HG03280 (cell line): Measurements from ENCODE around the gene STPG1.

Source experiments
- ATAC-seq: cut with Tn5 transposase; IDR thresholded peaks from one replicate; pipeline ENCODE4 v1.9.1; 2021; ENCODE audit warnings: mild to moderate bottlenecking, moderate library complexity; ENCODE audit not compliant: unreplicated experiment

STPG1 gene

DNA sequence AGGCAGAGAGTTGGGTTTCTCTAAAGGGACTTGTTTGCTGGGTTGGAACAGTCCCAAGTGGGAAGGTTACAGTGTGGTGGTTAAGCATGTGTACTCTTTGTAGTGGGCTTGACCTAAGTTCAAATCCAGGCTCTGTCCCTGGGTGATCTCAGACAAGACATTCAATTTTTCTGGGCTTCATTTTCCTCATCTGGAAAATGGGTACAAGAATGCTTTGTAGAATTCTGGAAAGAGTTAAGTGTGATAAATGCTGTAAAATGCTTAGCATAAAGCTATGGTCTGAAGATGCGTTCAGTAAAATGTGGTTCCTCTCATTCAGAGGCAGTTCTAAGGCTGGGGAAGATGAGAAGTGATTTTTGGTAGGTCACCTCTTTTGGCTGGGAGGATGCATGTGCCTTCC lies 93.6 kb downstream of the STPG1 start:
- ATAC-seq, result no peak

DNA sequence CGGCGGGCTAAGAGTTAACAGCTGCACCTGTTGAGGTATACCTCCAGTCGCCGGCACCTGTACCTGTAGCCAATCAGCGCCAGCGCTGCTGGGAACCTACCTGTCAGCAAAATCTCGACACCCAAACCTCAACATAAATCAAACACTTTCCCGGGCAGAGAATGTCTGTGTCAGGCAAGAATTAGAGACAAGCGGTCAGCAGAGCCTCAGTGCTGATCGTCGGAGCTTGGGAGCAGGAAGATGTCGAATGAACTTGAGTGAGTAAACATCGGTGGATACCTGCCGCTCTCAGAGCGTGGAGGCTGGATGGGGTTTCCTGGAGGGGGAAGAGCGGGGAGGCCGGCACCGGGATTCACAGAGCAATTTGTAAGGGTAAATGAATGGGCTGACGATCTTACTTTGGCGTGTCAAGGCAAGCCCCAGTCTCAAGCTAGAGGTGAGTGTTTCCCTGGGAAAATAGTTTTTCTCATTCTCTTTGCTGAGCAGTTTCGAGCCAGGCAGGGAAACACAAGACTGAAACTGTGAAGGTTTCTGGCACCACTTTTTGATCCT lies 94.2 kb downstream of the STPG1 start, which contains the start of gene GRHL3:
TSS of gene GRHL3 (plus strand) at position 46 of the 552 bp plus-strand sequence. CDS start at position 241, 195 bp downstream.
- ATAC-seq, result no peak

DNA sequence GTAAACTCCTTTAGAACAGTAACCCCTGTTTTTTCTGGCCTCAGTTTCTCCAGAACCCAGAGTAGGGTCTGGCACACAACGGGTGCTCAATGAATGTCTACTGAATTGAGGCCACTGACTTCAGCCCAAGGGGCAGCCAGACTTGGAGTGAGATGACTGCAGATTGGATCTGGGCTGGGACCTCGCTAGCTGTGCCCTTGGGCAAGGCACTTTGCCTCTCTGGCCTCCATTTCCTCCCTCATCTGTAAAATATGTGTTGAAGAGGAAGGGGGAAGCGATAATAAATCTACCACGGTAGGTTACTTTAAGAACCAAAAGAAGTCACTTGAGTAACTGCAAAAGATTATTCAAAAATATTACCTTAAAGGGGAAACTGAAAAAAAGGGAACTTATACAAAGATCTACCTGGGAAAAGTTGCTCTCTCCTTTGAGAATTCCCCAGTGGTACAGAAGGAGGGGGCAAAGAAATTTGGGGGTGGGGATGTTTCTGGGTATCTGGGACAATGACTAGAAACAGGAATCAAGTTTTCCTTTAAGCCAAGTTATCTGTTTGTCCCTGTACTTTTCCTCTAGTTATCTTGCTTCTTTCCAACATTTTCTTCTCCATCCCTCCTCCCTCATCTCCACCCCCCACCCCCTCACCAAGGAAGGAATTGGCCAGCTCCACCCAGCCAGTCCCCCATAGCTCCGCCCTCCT lies 94.8 kb downstream of the STPG1 start:
- no peak for ATAC-seq

DNA sequence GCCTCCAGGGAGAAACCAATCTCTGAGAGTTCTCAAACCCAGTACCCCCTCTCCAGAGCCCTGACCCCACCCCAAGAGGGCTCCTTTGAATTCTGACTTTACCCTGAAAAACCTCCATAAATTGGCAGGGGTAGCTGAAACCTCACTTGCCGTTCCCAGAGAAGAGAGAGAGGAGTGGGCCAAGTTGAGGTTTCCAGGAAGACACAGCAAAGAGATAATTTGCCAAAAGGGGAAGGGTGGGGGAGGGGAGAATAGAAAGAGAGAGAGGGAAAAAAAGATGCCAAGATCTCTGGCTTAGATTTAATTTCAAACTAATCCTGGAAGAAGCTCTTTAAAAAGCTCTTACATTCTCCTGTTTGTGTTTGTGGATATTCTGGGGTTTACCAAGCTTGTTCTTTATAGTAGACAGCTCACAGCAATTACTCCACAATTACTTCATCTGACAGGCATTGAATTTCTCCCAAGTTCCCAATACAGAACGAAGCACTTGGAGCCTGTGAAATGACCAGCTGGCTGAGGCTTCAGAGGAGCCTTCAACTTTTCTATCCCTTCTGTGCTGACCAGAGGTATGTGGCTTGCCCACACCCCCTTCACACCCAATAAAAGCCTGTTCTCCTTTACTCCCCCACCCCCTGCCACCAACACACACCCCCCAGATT lies 95.5 kb downstream of the STPG1 start:
- no peak for ATAC-seq

DNA sequence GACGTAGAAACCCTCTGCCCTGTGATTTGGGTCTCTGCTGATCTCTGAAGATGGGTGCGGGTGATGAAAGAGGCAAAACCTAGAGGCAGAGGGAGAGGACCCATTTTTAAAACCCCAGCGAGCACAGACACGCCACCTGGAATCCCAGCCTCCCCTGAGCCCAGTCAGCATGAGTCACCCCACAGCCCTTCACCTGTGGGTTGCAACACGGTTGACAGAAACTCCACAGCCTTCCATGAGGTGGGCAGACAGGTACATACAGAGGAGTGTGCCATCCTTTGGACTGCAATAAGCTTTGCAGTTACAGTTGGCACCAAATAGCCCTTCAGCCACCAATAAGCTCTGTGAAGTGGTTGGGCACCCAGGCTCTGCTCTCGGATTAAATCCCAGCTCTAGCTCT lies 96.5 kb downstream of the STPG1 start:
- ATAC-seq, result no peak

DNA sequence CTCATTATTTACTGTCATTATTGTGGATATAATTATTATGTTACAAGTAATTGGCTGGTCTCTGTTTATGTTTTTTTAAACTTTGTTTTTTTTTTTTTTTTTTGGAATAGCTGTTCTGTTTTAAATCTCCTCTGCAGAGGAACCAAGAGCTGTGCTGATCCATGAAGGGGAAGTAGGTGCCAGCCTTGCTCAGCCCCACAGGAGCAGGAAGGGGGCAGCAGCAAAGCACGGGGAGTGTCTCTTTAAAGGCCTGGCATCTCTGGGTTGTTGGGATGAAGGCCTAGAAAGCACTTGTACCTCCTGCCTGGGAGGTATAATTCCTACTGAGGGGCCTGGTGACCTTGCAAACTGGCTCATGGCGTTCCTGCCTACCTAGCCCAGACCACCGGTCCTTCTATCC lies 96.9 kb downstream of the STPG1 start:
- ATAC-seq, result no peak

DNA sequence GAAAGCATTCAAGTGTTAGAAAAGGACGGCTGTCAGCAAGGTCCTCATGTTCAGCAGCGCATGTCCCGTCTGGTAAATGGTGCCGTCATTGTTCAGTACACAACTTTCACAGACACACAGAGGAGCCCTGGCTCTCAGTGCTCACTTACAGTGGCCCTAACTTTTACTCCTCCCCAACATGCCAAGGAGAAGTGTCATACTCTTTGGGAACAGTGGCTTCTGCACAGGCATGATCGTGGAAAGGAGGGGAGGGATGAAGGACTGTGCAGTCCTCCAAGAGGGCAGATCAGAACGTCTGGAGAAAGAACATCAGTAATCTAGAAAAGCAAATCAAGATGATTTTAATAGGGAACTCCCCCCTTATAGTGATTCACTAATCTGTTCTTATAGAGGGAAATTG lies 98.2 kb downstream of the STPG1 start:
- no peak for ATAC-seq

DNA sequence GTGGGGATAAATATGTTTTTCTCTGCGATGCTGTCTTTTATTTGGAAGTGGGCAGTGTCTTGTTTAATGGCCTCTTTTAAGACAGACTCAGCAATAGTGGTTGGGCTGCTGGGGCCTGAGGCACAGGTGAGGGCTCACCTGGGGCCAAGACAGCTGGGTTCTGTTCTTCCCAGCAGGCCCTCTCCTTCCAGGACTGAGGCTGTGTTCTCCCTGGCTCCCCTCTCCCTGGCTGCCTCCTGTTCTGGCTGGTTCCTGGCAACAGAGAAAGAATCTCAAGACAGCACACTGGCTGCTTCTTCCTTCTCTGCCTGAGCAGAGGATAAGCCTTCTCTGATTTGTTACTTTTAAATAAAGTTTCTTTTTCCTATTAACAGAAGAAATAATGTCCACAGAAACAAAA lies 101.8 kb downstream of the STPG1 start:
- ATAC-seq, result no peak

DNA sequence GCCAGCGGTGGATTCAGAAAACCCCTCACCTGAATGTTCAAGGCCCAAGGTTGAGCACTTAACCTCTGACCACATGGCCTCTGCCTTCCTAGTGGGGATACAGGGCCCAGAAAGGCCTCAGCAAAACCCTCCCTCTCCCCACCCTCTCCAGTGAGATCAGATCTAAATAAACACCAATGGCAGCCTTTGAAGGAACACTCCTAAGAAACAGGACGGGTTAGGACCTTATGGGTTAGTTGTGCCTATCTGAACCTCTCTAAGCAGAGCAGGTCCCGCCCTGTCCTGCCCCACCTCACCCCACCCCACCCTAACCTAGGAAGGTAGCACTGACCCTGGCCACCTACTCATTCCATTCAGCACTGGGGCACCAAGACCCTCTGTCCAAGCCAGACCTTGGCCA lies 102.3 kb downstream of the STPG1 start:
- no peak for ATAC-seq

DNA sequence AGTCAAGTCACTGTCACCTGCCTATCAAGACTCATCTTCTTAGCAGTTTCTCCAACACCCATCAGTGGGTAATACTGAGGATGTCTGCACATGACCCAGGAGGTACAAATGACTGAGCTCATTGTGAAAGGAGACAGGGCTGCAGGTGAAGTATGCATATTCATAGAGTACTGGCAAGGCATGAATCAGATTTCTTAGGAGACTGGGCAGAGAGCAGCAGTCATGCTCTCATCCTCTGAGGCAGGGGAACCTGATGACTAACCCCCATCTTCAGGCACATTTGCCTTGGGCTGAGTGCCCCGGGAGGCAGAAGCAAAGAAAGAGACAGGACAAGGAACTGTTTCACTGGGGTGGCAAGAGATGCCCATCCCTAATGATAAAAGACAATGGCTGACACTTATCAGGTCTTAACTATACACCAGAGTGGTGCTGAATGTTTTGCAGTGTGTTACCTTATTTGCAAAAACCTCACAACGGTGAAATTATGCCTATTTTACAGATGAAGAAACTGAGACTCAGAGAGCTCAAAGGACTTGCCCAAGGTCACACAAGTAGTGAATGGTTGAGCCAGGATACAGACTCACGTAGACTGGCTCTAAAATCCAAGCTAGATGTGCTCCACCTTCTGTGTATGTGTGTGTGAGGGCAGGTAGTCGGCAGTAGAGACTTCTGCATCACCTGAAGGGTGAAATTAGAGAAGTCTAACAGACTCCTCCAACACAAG lies 103.7 kb downstream of the STPG1 start:
- ATAC-seq, result no peak

DNA sequence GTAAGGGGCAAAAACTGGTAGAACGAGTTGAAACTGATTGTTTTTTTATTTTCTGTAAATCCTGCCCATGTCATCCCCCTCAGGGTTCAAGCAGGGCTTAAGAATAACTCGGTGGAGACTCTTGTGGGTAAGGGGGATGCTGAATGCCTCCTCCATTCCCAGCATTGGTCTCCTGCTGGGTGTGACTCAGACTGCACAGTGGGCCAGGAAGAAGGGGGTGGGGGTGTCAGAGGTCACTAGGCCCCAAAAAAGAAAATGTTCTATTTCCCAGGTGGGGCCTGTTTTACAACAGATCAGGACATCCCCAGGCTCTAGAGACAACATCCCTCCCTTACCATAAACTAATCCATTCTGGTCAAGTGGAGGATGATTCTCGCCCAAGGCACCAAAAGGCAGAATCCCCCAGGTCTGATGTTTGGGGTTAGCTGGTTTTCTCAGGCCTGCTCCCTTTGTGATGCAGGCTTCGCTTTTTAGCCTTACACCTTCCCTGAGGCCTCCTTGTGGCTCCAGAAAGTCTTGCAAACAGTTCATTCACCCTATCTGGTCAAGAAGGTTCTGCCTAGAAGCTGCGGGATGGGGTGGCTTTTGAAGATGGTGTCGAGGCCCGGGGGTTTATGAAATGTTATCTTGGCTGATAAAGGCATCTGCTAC lies 105.1 kb downstream of the STPG1 start:
- no peak for ATAC-seq
